Keratinocyte (primary cell): ENCODE results near the gene ERICH6B. TPM values are rescaled to one million over a fixed set of nuclear protein-coding genes. Genes with fewer than 3 reads are reported as not detected.
A peak's percentile ranks its signal among the peaks of the same experiment; 100 is the strongest.

Experiments
- DNase-seq: peaks from one replicate; pipeline ENCODE4 v3.0.0-alpha.2; 2011; ENCODE audit warnings: low read depth, missing footprints, low spot score
- FAIRE-seq: peaks from 2 replicates; lab custom pipeline; 2011; peaks lifted over from hg19 to GRCh38; lab: Jason Lieb, UNC
- H2AFZ ChIP-seq: 2 replicates; pipeline ENCODE4 v1.6.0; 2012; ENCODE audit warnings: low read length, control low read depth, inconsistent platforms; ENCODE audit not compliant: control insufficient read depth
- H3K27ac ChIP-seq: 2 replicates; pipeline ENCODE4 v1.5.1; 2011; ENCODE audit warnings: low read length; ENCODE audit not compliant: control insufficient read depth, insufficient read depth
- H3K27me3 ChIP-seq: 3 replicates; pipeline ENCODE4 v1.6.0; 2011; ENCODE audit warnings: low read length; ENCODE audit not compliant: control insufficient read depth, insufficient read depth; ENCODE audit errors: extremely low read depth
- H3K36me3 ChIP-seq, 2 experiments: 2 replicates in 1 of 2; 3 replicates in 1 of 2; pipeline ENCODE4 v1.5.1; 2011; ENCODE audit warnings: low read length in 2 of 2, mild to moderate bottlenecking in 1 of 2; ENCODE audit not compliant: control insufficient read depth in 2 of 2, insufficient read depth in 2 of 2; ENCODE audit errors: extremely low read depth in 1 of 2
- H3K4me1 ChIP-seq: 3 replicates; pipeline ENCODE4 v1.5.1; 2011; ENCODE audit warnings: low read length; ENCODE audit not compliant: control insufficient read depth, insufficient read depth; ENCODE audit errors: extremely low read depth
- H3K4me2 ChIP-seq: 3 replicates; pipeline ENCODE4 v1.6.0; 2011; ENCODE audit warnings: low read depth, low read length; ENCODE audit not compliant: control insufficient read depth, insufficient read depth; ENCODE audit errors: extremely low read depth
- H3K4me3 ChIP-seq, 3 experiments: fragments of 200-600 bp in 1 of 3; sonication (generic) in 1 of 3; 2 replicates in 2 of 3; 3 replicates in 1 of 3; pipeline ENCODE4 v1.5.1; 2011 to 2016; ENCODE audit warnings: low read length in 3 of 3, mild to moderate bottlenecking in 3 of 3, control low read depth in 2 of 3, inconsistent platforms in 1 of 3, low read depth in 1 of 3, mixed read lengths in 1 of 3, mixed run types in 1 of 3, moderate library complexity in 1 of 3; ENCODE audit not compliant: control insufficient read depth in 2 of 3, insufficient read depth in 2 of 3; ENCODE audit errors: extremely low read depth in 1 of 3
- H3K79me2 ChIP-seq: 2 replicates; pipeline ENCODE4 v1.6.0; 2012; ENCODE audit warnings: low read length; ENCODE audit not compliant: control insufficient read depth, insufficient read depth
- H3K9ac ChIP-seq: 3 replicates; pipeline ENCODE4 v1.6.0; 2011; ENCODE audit warnings: low read length; ENCODE audit not compliant: control insufficient read depth, insufficient read depth; ENCODE audit errors: extremely low read depth
- H3K9me1 ChIP-seq: 3 replicates; pipeline ENCODE4 v1.6.0; 2011; ENCODE audit warnings: low read length; ENCODE audit not compliant: control insufficient read depth, insufficient read depth; ENCODE audit errors: extremely low read depth
- H3K9me3 ChIP-seq: 2 replicates; pipeline ENCODE4 v1.5.1; 2012; ENCODE audit warnings: low read depth, low read length; ENCODE audit not compliant: control insufficient read depth
- H4K20me1 ChIP-seq: 3 replicates; pipeline ENCODE4 v1.6.0; 2011; ENCODE audit warnings: low read length; ENCODE audit not compliant: control insufficient read depth, insufficient read depth; ENCODE audit errors: extremely low read depth
- EZH2 ChIP-seq: IDR thresholded peaks from one replicate; pipeline ENCODE4 v1.6.1; 2012; ENCODE audit warnings: inconsistent platforms, mild to moderate bottlenecking, low read length, moderate library complexity
- dilution Hi-C: fragments of 300-500 bp; cut with MboI; formaldehyde crosslinking; loops from one replicate; pipeline ENCODE4 v1.7.0; 2020; ENCODE audit warnings: low sequenced_read_pairs; ENCODE audit not compliant: extremely low pct_ligation_motif_present
- polyA plus RNA-seq, 5 experiments: library from polyadenylated mRNA; depleted of rRNA in 3 of 5; stranded (reverse) in 3 of 5; stranded (forward) in 1 of 5; unstranded in 1 of 5; fragments of >200 nt; gene quantifications; 1 replicate in 1 of 5; 2 replicates in 3 of 5; 3 replicates in 1 of 5; pipeline versions ENCODE4 v1.2.1 to v1.2.3, GENCODE V29; 2011 to 2012; ENCODE audit warnings: missing spikeins in 2 of 5, low read depth in 1 of 5, low replicate concordance in 1 of 5
- TF ChIP-seq, protein P1 (sequence below), 3 experiments: IDR thresholded peaks in 1 of 3; conservative IDR thresholded peaks in 1 of 3; optimal IDR thresholded peaks in 1 of 3; 2 replicates in 2 of 3; 3 replicates in 1 of 3; pipeline versions ENCODE3 to v1.5.1; 2011; ENCODE audit warnings: low read length in 3 of 3, mild to moderate bottlenecking in 3 of 3, moderate library complexity in 2 of 3, control low read depth in 1 of 3, inconsistent platforms in 1 of 3; ENCODE audit not compliant: insufficient read depth in 2 of 3; ENCODE audit errors: extremely low read depth in 1 of 3

Gene ERICH6B
- polyA plus RNA-seq, 1 donor (not counting 4 experiments of a cell fraction or from before 2014, with no cell fraction given): not detected

DNA sequence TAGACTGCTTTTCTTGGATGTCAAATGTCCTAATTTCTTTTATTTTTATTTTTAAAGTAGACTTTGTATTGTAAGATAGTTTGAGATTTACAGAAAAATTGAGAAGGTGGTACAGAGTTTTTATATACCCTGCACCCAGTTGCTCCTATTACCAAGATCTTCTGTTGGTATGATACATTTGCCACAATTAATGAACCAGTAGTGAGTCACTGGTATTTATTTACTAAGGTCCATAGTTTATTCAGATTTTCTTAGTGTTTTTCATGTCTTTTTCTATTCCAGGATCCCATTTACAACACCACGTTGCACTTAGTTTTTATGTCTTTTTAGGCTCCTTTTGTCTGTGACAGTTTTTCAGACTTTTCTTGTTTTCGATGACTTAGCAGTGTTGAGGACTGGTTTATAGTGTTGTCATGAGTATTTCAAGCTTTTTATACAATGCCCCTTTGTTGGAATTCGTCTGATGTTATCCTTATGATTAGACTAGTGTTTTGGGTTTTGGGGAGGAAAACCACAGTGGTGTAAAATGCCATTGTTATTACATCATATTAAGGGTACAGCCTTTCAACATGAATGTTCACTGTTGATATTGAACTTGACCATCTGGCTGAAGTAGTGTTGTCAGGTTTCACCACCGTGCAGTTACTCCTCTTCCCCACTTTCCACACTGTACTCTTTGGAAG, 114.9 kb downstream of the ERICH6B start:
- peaks cover 3% of the 10 kb centered on the region for H3K9me1 ChIP-seq
- H3K36me3 ChIP-seq: peaks cover 21 to 39% of the 10 kb centered on the region in 2 experiments
- dilution Hi-C loops: no loop called here
- FAIRE-seq: peak; percentile 94
- H3K4me2 ChIP-seq: peak overlapping the region; percentile 56
- no peaks in the 10 kb centered on the region for H3K9me3 ChIP-seq
- H3K4me3 ChIP-seq: peak overlapping the region in 1 of 3 experiments; percentile 30
- TF ChIP-seq, protein P1, sequence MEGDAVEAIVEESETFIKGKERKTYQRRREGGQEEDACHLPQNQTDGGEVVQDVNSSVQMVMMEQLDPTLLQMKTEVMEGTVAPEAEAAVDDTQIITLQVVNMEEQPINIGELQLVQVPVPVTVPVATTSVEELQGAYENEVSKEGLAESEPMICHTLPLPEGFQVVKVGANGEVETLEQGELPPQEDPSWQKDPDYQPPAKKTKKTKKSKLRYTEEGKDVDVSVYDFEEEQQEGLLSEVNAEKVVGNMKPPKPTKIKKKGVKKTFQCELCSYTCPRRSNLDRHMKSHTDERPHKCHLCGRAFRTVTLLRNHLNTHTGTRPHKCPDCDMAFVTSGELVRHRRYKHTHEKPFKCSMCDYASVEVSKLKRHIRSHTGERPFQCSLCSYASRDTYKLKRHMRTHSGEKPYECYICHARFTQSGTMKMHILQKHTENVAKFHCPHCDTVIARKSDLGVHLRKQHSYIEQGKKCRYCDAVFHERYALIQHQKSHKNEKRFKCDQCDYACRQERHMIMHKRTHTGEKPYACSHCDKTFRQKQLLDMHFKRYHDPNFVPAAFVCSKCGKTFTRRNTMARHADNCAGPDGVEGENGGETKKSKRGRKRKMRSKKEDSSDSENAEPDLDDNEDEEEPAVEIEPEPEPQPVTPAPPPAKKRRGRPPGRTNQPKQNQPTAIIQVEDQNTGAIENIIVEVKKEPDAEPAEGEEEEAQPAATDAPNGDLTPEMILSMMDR (optimal IDR thresholded peaks at IDR 0.05 in 1 of 3, IDR thresholded peaks at IDR 0.05 in 1 of 3, conservative IDR thresholded peaks at IDR 0.05 in 1 of 3; ENCODE audit: extremely low read depth in 1 of 3, insufficient read depth in 2 of 3, low read length in 3 of 3): no peak
- no peak for TF ChIP-seq EZH2
- H2AFZ ChIP-seq: no peak overlapping the region
- no peaks in the 10 kb centered on the region for H3K27me3 ChIP-seq
- no peaks in the 10 kb centered on the region for H4K20me1 ChIP-seq
- peak overlapping the region; percentile 46 for H3K9ac ChIP-seq
- peak overlapping the region; percentile 88 for H3K27ac ChIP-seq
- peaks cover 28% of the 10 kb centered on the region for H3K4me1 ChIP-seq
- peaks cover 19% of the 10 kb centered on the region for H3K79me2 ChIP-seq
- DNase-seq: peak; percentile 56

DNA sequence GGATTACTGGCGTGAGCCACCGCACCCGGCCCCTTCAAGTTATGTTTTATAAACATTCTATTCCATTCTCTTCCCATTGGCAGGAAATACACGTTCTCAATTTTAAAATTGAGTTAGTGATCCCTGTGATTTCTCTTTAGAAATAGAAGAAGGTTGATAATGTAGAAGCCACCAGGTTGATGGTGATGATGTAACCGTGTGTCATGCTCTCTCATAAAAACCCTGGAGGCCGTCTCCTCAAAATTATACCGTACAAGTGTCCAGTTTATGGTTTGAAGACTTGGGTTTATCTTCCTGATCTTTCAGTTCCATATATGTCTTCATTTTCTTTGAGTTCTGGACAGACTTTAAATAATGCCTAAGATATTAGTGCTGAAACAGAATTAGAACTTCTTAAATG, 118.6 kb downstream of the ERICH6B start:
- no peak overlapping the region for H3K4me2 ChIP-seq
- H3K4me3 ChIP-seq: no peak overlapping the region
- H4K20me1 ChIP-seq: no peaks in the 10 kb centered on the region
- no peaks in the 10 kb centered on the region for H3K9me3 ChIP-seq
- peaks cover 38% of the 10 kb centered on the region for H3K4me1 ChIP-seq
- dilution Hi-C loops: no loop called here
- DNase-seq (no peak), FAIRE-seq (no peak)
- TF ChIP-seq, protein P1 (optimal IDR thresholded peaks at IDR 0.05 in 1 of 3, IDR thresholded peaks at IDR 0.05 in 1 of 3, conservative IDR thresholded peaks at IDR 0.05 in 1 of 3; ENCODE audit: extremely low read depth in 1 of 3, insufficient read depth in 2 of 3, low read length in 3 of 3): no peak
- TF ChIP-seq EZH2: no peak
- H2AFZ ChIP-seq: no peak overlapping the region
- no peak overlapping the region for H3K27ac ChIP-seq
- H3K9ac ChIP-seq: no peak overlapping the region
- H3K9me1 ChIP-seq: no peaks in the 10 kb centered on the region
- H3K36me3 ChIP-seq: peaks cover 12 to 17% of the 10 kb centered on the region in 2 experiments
- H3K27me3 ChIP-seq: no peaks in the 10 kb centered on the region
- peaks cover 7% of the 10 kb centered on the region for H3K79me2 ChIP-seq
